ENCODE measurements around the gene HTR1A.

HTR1A gene

GRCh38 chr5:63962279-63962678 lies at the start of gene HTR1A:
Gene HTR1A, minus strand, starts transcription at chr5:63962445. Its CDS starts 726 bp downstream, at chr5:63961719.
- DNase-seq (ENCODE audit: low read depth in 2 of 2): no peak

GRCh38 chr5:64003966-64004365 lies 41.7 kb upstream of the HTR1A start:
- no peak for DNase-seq (ENCODE audit: low read depth in 2 of 2)

DNA sequence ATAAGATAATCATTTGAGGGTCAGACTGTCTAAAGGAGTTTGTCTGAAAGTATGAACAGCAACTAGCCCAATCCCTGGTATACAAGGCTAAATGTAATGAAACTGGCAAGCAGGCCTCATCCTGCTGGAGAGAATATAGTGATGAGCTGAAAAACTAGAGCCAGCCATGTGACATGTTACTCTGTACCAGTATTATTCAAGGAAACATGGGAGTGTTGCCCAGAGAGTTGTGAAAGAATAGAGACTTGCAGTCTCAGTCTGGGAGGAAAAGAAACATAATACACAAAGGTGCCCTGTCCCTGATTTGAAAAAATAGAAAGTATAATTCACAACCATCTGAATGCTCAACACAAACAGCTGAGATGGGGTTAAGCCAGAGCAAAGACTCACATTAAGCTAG lies 37.9 kb upstream of the HTR1A start:
- DNase-seq (ENCODE audit: low read depth in 2 of 2): no peak

DNA sequence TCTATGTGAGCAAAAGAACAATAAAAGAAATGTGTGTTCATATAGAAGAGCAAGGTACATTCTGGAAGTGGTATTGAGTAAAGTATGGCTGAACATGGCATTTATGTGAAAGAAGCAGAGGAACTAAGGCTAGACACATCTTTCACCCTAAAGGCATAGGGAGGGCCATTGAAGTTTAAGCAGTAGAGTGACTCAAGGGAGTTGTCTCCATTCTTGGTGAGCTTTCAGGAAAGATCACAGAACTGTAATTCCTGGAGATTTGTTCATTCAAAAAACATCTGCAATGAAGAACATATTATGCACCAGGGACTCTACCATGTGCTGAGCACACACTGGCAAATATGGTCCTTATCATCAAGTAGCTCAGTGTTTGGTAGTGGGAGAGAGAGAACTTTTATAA lies 24.8 kb upstream of the HTR1A start:
- DNase-seq (ENCODE audit: low read depth in 2 of 2): no peak

- no peak for DNase-seq (ENCODE audit: low read depth in 2 of 2)
Observed at GRCh38 chr5:63981864-63982263, 19.6 kb upstream of the HTR1A start.

GRCh38 chr5:63963926-63964325 lies 1.7 kb upstream of the HTR1A start:
- DNase-seq (ENCODE audit: low read depth in 2 of 2): no peak

DNA sequence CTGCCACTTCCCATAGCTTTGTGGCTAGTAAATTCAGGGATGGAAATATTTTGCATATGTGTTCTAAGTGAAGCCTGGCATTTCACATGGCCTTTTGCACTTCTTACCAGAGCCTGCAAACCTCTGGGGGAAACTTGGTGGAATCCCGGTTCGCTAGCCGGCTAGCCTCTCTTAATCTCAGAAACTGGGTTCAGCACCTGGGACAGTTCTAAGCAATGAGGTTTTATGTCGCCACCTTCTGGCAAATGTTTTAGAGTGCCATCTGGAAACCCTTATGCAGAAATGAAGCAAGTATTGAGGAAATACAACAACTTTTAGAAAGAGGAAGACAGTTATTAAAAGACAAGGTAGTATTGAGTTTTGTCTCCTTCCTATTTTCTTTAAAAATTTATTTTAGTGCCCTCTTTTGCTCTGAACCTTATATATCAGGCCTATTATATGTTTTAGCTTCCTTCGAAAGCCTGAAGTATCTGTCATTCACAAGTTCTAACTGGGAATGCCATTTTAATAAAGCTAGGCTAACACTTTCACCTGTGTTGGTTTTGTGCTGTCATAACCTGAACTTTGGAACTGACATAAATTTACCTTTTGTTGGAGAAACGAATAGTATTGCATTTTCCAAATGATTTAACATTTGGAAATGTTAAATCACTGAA lies 963 bp upstream of the HTR1A start:
- peak; percentile 17 to 23 for DNase-seq (ENCODE audit: low read depth in 2 of 2)

DNA sequence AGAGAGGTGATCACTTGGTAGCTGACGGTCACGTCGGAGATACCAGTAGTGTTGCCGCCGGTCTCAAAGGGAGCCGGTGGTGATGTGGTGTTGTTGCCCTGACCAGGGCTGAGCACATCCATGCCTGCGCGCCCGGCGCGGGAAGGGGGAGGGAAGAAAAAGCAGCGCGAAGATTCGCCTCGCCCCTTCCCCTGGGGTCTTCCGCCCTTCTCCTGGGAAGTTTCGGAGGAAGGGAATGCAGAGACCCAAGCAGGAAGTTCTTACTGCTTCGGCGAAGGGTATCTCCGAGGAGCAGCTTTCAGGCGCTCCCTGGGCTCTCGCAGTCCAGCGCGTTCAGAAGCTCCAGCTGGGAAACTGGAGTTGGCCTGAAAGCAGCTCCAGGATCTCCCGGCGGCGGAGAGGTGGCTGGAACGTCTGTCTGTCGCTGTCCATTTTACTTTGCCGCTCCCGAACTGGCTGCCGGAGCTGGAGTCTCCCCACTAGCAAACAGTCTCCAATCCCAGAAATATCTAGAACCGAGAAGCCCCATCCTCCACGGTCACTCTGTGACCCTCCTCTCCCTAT lies 565 bp downstream of the HTR1A start:
- DNase-seq (ENCODE audit: low read depth in 2 of 2): no peak

- no peak for DNase-seq (ENCODE audit: low read depth in 2 of 2)
Observed at GRCh38 chr5:63961125-63961597, 1.1 kb downstream of the HTR1A start.

GRCh38 chr5:63960646-63961045 lies 1.6 kb downstream of the HTR1A start:
- DNase-seq (ENCODE audit: low read depth in 2 of 2): no peak

DNA sequence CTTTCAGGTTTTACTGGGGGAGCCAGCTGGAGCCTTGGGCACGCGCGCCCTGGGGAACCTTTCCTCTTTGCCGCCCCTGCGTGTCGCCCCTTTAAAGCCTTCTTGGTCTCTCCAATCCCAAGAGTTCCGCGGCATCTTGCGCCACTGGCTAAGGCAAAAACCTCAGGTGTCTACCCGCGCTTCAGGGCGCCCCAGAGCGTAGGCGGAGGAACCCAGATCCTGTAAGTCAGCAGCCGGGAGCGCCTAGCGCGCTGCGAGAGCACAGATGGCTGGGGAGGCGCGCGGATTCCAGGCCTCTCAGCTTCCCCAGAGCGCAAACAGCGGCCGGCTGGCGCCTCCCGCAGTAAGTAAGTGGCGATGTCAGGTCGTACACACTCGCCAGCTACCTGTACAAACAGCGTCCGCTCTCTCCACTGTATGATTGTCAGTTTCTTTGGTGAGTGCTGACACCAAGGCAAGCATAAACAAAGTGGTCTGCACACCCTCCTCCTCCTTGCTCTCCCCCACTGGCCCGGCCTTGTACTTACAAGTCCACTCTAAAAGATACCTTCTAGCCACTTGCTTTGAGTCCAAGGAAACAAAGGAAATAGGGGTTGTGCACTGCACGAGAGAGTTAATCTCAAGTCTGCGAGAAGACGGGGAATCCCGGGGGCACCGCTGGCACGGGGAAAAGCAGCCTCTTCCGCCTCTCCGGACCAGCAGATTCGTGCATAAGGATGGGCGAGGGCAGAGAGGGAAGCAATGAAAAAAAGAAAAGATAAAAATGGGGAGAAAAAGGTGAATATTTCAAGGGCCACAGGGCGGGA lies 2.9 kb downstream of the HTR1A start:
- DNase-seq (ENCODE audit: low read depth in 2 of 2): no peak

GRCh38 chr5:63958654-63959053 lies 3.6 kb downstream of the HTR1A start:
- no peak for DNase-seq (ENCODE audit: low read depth in 2 of 2)

DNA sequence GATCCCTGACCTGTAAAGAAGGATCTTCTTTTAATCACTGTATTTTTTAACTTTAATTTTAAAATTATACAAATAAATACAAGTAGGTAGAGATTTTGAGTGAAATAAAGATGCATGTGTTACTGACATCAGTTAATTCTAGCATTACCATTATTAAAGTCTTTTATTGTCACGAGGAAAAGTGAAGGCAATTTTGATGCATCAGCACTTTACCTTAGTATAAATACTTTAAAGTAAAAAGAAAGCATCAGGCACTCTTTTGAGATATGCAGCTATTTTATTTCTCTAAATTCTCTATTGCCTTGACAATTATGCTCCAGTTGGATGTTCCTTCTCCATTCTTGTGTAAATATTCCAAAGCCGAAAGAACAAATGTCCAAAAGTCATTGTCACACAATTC lies 4.6 kb downstream of the HTR1A start:
- no peak for DNase-seq (ENCODE audit: low read depth in 2 of 2)

GRCh38 chr5:63953217-63953616 lies 9.0 kb downstream of the HTR1A start:
- no peak for DNase-seq (ENCODE audit: low read depth in 2 of 2)

DNA sequence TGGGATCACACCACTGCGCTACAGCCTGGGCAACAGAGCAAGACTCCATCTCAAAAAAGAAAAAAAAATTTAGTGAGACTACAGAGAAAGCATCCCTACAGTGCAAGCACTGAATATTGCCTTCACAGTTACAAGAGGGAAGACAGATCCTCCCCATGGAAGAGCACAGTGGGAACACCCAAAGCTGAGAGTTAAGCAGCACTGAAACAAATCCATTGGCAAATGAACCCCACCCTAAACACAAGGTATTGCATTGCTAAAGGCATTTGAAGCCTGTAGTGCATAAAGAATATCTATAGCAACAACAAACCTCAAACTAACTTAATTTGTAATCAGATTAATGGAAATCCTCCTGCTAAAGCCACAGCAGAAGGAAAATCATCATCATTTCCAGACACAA lies 27.1 kb downstream of the HTR1A start:
- DNase-seq (ENCODE audit: low read depth in 2 of 2): no peak

DNA sequence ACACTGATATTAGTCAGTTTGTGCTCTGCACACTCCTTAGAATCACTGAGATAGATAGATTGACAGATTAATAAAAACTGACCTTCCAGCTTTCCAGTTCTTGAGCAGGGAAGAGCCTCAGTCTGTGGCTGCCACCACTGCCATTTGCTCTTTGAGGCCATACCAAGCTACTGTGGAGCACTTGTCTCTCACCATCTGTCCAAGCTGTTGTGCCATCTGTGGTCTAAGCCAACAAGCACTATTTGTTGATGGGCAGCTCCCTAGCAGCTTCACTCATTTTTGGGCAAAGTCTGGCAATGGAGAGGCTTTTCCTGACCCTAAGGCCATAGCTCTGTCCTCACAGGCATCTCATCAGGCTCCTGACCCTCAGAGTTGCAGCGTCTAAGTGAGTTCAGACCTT lies 30.4 kb downstream of the HTR1A start:
- no peak for DNase-seq (ENCODE audit: low read depth in 2 of 2)

- no peak for DNase-seq (ENCODE audit: low read depth in 2 of 2)
Observed at GRCh38 chr5:63928451-63928850, 33.8 kb downstream of the HTR1A start.

DNA sequence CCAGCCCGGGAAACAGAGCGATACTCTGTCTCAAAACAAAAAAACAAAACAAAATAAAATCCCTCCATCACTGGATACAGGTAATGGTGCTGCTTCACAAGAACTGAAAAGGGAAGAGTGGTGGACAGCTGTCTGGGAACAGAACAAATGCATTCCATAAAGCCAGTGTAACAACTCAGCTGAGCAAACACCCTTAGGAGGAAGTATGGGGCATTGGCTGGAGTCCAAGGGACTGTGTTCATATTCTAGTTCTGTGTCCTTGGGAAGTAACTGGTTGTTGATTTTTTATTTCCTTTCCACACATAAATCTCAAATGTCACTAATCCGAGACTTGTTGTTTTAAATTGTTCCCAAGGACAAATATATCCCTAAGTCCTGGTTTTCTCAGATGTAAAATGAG lies 38.3 kb downstream of the HTR1A start:
- DNase-seq (ENCODE audit: low read depth in 2 of 2): no peak

- DNase-seq (ENCODE audit: low read depth in 2 of 2): no peak
Observed at GRCh38 chr5:63919763-63920478, 42.3 kb downstream of the HTR1A start.

- no peak for DNase-seq (ENCODE audit: low read depth in 2 of 2)
Observed at GRCh38 chr5:63916786-63917185, 45.5 kb downstream of the HTR1A start.

- DNase-seq (ENCODE audit: low read depth in 2 of 2): no peak
Observed at GRCh38 chr5:63911871-63912270, 50.4 kb downstream of the HTR1A start.

Data from fibroblast of skin of left biceps (primary cell).